HG03558 (cell line): ENCODE results near the gene RAD9B.
"Not testable (repeated sequence)": the region's sequence is repeated elsewhere in the genome, so short reads cannot be mapped to it uniquely, and the experiment has no call there.

Experiments
- ATAC-seq: cut with Tn5 transposase; IDR thresholded peaks from one replicate; pipeline ENCODE4 v1.9.1; 2021; ENCODE audit warnings: moderate number of reproducible peaks; ENCODE audit not compliant: unreplicated experiment; ENCODE audit errors: extremely low read depth

The RAD9B gene

DNA sequence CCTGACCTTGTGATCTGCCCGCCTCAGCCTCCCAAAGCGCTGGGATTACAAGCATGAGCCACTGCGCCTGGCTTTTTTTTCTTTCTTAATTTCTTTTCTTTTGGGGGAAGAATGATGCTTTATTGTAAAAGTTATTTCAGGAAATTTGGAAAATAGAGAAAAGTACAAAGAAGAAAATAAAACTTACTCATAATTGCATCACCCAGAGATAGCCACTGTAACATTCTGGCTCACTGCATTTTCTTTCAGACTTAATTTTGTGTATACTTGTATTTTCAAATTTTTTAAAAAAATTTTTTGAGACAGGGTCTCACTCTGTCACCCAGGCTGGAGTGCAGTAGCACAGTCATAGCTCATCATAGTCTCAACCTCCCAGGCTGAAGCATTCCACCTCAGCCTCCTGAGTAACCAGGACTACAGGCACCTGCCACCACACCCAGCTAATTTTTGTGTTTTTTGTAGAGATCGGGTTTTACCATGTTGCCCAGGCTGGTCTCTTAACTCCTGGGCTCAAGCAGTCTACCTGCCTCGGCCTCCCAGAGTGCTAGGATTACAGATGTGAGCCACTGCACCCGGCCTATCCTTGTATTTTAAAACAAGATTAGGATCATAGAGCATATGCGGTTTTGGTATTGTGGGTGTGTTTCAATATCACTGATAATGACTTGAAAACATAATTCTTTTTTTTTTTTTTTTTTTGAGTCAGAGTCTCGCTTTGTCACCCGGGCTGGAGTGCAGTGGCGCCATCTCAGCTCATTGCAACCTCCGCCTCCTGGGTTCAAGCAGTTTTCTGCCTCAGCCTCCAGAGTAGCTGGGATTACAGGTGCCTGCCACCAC lies 19.0 kb downstream of the RAD9B start:
- ATAC-seq, result not testable (repeated sequence)

GRCh38 chr12:110528277-110528839 lies 26.2 kb downstream of the RAD9B start:
- no peak for ATAC-seq

DNA sequence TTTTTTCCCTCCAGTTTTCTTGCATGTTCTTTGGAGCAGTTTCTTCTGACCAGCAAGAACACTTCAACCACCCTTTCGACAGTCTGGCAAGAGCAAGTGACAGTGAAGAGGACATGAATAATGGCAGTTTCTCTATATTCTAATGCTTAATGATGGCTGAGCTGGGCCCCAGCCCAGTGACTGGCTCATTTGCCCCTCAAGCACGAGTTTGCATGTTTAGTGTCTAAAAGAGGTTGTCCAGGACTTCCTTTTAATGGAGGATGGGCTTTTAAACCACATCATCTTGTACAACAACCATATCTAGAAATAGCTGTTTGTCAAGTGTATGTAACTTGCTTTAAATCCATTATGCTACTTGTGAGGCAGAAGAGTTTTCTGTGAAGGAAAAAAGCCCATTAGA lies 28.4 kb downstream of the RAD9B start:
- ATAC-seq, result no peak

DNA sequence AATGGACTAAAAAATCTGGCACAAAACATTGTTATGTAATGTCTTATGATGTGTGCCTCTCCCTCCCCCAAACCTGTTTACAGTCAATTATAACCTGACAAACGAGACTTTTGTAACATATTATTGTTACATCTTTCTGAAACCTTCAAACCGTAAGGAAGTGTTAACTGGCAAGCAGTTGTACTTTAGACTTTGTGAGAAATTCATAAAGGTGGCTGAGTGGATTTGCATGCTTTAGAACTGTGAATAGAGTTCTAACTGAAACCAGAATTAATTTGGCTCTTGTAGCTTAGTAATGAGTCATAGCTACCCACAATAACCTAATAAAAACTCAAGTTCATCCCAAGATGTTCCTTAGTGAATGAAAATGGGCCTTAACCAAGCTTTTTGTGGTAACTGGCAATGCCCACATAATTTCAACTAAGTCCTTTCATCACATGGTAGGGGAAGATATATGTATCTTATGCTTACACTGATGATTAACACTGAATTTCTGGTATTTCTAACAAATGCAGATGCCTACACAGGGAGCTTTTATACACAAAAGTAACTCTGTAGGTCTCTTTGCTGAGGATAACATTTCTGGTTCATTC lies 29.7 kb downstream of the RAD9B start:
- peak; percentile 64 for ATAC-seq

GRCh38 chr12:110532644-110533043 lies 30.5 kb downstream of the RAD9B start:
- ATAC-seq, result no peak

GRCh38 chr12:110533607-110534006 lies 31.5 kb downstream of the RAD9B start:
- no peak for ATAC-seq

- no peak for ATAC-seq
Observed at GRCh38 chr12:110534811-110535210, 32.7 kb downstream of the RAD9B start.

DNA sequence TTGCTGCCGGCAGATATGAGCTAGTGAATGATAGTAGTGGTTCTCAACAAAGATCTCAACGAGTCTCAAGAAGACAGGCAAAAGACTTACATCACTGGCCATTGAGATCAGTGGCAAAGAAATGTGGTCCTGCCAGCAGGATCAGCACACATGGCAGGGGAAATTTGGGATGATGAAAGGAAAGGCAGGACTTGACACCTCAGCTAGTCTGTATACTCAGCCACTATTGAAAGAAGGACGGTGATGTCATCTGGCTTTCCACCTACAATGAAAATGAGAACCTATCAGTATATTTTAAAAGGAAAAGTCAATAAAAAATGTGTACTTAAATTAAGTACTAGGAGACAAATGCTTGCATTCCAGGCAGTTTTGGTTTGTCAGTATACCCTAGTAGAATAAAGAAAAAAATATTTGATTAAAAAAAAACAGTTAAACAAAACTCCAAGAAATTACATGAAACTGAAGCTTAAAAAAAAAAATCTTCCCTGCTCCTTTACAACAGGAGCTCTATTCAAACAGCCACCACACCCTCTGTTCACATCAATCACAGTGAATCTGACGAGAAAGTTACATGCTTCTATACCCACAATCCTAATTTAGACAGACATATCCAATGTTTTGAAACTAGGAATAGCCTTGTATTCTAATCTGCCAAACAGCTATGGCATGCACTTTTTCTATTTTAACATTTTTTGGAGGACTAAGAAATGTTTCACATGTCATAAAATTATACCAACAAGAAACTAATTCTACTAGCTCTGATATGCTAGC lies 34.9 kb downstream of the RAD9B start:
- ATAC-seq, result no peak

GRCh38 chr12:110537605-110538409 lies 35.7 kb downstream of the RAD9B start:
- no peak for ATAC-seq

DNA sequence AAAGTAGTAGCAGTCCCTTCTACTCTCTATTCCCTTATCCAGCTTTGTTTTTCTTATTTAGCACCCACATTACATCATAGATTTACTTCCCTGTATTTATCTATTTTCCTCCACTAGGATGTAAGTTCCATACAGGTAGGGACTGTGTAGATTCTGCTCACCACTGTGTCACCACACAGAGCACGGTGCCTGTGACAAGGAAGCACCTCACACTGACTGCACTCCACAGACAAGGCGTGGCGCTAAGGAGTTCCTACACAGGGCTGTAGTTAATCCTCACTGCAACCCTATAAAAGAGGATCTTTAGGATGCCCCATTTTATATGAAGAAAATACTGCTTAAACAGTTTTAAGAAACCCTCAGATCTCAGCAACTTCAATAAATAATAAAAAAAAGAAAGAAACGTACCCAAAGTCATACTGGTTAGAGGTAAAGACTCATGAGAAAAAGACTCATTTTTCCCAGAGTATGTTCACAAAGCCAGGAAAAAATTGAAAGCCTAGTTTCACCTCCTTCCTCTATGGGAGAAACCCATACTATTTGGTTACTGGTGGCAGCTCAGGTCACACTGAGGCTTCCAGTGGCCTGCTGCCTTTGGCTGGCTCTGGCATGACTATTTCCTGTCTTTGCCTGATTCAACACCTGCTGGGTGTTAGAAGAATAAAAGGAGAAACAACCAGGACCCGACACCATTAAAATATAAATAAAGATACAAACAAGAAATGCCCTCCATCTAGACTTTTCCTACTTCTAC lies 36.9 kb downstream of the RAD9B start:
- ATAC-seq, result no peak

- no peak for ATAC-seq
Observed at GRCh38 chr12:110540048-110540447, 37.9 kb downstream of the RAD9B start.

DNA sequence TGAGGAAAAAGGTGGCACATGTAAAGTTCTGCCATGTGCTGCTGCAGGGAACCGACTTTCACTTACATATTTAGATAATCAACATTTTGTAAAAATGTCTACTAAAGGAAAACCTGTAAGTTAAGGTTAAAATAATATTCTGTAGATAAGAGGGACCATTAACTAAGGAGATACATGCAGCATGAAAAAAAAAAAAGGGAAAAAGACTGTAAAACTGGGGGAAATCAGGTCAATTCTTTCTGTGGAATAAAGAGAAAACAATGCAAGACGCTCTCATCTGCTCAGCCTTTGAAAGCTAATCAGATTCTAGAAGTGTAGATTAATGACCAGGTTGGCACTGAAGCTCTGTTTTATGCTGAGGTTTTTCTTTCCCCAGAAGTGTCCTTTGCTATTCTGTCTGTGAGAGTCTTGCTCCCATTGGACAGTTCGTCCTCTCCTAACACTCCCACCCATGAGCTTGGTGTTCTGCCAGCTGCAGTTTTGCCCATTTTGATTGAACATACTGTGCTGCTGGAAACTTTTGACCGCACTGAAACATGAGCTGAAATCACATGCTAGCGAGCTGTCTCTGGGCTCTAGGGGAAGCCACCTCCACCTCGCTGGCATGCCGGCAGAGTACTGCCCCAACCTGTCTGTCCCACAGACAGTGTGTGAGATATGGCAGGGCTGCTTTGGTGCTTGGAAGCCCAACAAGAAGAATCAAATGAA lies 41.3 kb downstream of the RAD9B start:
- no peak for ATAC-seq

GRCh38 chr12:110543965-110544364 lies 41.8 kb downstream of the RAD9B start:
- no peak for ATAC-seq

DNA sequence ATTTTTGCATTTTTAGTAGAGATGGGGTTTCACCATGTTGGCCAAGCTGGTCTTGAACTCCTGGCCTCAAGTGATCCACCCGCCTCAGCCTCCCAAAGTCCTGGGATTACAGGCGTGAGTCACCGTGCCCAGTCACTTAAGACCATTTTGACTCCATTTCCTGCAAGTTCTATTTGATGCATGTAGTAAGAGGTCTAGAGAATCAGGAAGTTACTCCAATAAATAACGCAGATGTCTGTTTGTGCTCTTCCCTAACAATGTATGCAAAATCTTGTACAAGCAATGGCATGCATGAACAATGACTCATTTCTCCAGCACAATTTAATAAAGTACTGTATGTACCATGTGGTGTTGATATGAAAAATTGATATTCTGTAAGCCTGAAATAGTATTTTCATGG lies 43.1 kb downstream of the RAD9B start:
- ATAC-seq, result not testable (repeated sequence)

DNA sequence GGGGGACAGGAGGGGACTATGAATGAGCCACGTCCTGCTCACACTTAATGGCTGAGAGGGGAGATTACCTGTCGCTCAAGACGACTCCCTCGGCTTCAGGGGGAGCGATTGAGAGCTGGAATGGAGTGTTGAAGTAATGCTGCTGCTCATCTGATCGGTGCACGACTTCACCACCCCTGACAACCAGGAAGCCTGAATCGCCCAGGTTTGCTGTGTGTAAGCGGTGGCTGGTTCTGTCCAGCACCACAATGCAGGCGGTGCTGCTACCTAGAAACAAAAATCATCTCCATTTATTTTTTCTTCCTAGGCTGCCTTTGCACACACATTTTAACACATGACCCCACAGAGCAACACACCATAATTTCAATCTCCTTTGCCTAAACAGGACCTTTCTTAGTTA lies 43.7 kb downstream of the RAD9B start:
- no peak for ATAC-seq

GRCh38 chr12:110546339-110546738 lies 44.2 kb downstream of the RAD9B start:
- no peak for ATAC-seq

DNA sequence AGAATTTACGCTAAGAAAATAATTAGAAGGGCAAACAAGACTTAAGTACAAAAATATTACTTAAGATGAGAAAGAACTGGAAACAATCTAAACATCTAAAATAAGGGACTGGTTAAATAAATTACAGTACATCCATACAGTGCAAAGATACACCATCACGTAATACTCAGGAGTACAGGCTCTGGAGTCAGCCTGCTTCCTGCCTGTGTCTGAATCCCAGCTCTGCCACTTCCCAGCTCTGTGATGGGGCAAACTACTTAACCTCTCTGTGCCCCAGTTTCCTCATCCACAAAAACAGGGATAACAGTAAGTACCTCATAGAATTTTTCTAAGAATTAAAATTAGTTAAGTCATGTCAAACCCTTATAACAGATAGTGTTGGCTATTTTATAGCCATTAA lies 45.0 kb downstream of the RAD9B start:
- ATAC-seq, result no peak

DNA sequence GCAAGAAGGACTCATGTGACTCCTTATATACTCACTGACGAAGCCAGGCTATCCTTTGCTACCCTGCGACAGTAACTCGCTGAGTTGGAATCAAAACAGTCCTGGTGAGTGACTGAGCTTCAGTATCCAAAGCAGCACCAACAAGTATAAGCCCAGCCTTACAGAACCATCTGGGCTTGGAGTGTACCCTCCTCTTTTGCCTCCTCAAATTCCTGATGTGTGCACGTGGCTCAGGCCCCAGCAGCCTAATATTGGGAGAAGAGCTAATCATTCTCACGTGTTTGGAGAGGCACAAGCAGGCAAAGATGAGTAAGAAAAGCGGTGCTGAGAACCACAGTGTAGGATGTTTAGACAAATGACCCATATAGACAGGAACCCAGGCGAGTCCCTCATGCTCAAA lies 46.5 kb downstream of the RAD9B start:
- no peak for ATAC-seq

DNA sequence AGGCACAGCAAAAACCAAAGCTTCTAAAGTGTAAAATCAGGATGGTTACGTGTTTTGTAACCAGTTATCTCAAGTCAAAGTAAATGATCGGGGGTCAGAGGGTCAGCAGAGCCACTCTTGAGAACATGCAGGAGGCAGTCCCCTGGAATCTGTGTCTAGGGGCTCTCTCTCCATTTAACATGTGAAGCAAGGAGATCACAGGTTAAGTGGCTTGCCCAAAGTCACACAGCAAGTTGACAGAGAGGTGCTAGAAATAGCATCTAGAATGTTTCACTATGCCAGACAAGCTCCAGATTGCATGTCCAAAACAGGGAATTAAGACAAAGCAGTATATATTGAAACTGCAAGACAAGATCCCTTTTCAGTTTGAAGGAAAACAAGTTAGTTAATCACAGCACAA lies 47.6 kb downstream of the RAD9B start:
- ATAC-seq, result no peak
